ENCODE results near the gene RBMS3. TPM values are rescaled to one million over a fixed set of nuclear protein-coding genes. Genes with fewer than 3 reads are reported as not detected.

RBMS3 gene
- total RNA-seq, 1 donor from 2014 or later, result 0.73 TPM

DNA sequence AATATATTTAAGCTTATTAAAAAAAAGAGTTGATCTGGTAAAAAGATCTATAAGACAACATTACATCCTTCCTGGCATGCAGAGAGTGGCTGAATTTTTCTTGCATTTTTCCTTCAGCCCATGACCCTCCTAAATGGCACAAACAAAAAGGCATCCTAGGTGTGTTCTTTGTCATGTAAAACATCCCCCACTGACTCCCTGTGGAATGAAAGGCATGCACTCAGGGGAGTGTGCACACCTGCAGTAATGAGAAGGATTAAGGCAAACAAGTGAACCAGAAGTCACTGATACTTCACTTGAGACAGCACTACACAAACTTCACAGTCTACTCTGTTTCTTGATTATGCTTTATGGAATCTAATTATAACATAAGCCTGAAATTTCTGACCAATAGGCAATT lies 195.0 kb downstream of the RBMS3 start:
- intact Hi-C loops (cut with micrococcal nuclease), result no loop called here

DNA sequence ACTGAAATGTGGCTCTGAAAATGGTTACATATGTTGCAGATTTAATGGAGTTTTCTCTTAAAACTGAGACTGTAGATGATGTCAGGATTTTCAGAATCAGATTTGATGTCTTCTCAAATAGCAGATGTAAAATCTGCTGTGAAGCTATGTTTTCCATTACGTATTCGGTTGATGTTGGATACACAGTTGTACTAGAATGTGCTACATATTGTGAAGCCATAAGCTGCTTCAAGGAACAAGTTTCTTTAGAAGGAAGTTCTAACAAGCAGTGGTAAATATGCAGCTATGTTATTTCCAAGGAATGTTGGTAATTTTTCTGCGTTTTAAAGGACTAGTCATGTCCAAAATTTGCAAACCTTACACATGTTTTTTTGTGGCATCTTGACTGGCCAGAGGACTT lies 197.7 kb downstream of the RBMS3 start:
- intact Hi-C loops (cut with micrococcal nuclease), result no loop called here

- intact Hi-C loops (cut with micrococcal nuclease), result no loop called here
Observed at GRCh38 chr3:29481249-29481648, 200.4 kb downstream of the RBMS3 start.

GRCh38 chr3:29481969-29482767 lies 201.3 kb downstream of the RBMS3 start:
- intact Hi-C loops (cut with micrococcal nuclease), result no loop called here

- intact Hi-C loops (cut with micrococcal nuclease), result no loop called here
Observed at GRCh38 chr3:29484633-29485032, 203.8 kb downstream of the RBMS3 start.

- intact Hi-C loops (cut with micrococcal nuclease), result no loop called here
Observed at GRCh38 chr3:29486096-29486495, 205.2 kb downstream of the RBMS3 start.

GRCh38 chr3:29486917-29487316 lies 206.0 kb downstream of the RBMS3 start:
- intact Hi-C loops (cut with micrococcal nuclease), result no loop called here

DNA sequence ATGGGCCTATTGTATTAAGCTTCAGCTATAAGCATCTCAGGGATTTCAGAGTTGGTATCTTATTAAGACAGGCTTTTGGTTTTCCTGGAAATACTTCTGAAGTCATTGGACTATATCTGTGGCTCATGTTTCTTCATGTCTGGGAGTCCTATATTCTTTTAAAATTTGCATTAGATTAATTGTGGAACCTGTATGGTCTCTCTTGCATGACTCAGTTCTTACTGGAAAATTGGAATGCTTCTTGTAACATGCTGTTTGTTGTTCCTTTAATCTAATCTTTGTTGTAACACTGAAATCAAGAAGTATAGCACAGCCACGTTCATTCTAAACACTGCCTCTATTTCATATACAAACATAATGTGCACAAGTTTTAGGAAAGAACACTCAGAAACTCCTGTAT lies 208.1 kb downstream of the RBMS3 start:
- intact Hi-C loops (cut with micrococcal nuclease), result no loop called here

DNA sequence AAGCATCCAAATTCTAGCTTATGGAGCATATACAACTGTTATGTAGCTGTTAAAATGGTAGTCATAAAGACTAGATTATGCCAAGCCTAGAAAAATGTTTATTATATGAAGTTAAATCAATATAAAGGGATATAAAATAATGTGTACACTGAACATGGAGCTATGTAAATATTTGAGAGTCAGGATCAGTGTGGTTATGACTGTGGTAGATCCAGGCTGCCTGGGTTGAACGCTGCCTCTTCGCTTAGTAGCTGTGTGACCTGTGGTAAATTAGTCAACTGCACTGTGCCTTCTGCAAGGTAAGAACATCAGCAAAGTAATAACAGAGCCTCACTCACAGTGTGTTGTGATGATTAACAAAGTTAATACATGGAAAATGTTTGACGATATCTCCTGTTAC lies 212.2 kb downstream of the RBMS3 start:
- intact Hi-C loops (cut with micrococcal nuclease), result no loop called here

GRCh38 chr3:29494305-29495036 lies 213.6 kb downstream of the RBMS3 start:
- intact Hi-C loops (cut with micrococcal nuclease), result no loop called here

GRCh38 chr3:29497282-29497681 lies 216.4 kb downstream of the RBMS3 start:
- intact Hi-C loops (cut with micrococcal nuclease), result no loop called here

GRCh38 chr3:29502771-29503170 lies 221.9 kb downstream of the RBMS3 start:
- intact Hi-C loops (cut with micrococcal nuclease), result no loop called here

- intact Hi-C loops (cut with micrococcal nuclease), result no loop called here
Observed at GRCh38 chr3:29503314-29503713, 222.4 kb downstream of the RBMS3 start.

GRCh38 chr3:29503958-29504357 lies 223.1 kb downstream of the RBMS3 start:
- intact Hi-C loops (cut with micrococcal nuclease), result no loop called here

GRCh38 chr3:29506502-29506901 lies 225.6 kb downstream of the RBMS3 start:
- intact Hi-C loops (cut with micrococcal nuclease), result no loop called here

- intact Hi-C loops (cut with micrococcal nuclease), result no loop called here
Observed at GRCh38 chr3:29511701-29512100, 230.8 kb downstream of the RBMS3 start.

- intact Hi-C loops (cut with micrococcal nuclease), result no loop called here
Observed at GRCh38 chr3:29512641-29513040, 231.8 kb downstream of the RBMS3 start.

- intact Hi-C loops (cut with micrococcal nuclease), result no loop called here
Observed at GRCh38 chr3:29513236-29513635, 232.4 kb downstream of the RBMS3 start.

DNA sequence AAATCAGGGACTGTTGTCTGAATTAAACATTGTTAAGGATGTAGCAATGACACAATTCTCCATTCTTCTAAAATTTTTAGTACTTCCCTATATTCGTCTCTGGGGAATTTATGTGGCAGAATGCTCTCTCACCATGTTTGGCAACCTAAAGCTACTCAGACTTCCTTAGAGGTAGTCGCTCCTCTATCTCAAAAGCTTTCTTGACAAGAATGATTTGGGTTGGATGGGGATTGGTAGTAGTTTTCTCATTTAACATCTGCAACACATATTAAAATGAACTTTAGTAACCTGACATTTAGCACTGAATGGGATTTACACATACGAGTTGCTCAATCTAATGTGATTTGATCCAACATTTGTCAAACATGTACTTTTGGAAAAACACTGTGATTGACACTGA lies 233.3 kb downstream of the RBMS3 start:
- intact Hi-C loops (cut with micrococcal nuclease), result no loop called here

GRCh38 chr3:29514912-29515311 lies 234.0 kb downstream of the RBMS3 start:
- intact Hi-C loops (cut with micrococcal nuclease), result no loop called here

DNA sequence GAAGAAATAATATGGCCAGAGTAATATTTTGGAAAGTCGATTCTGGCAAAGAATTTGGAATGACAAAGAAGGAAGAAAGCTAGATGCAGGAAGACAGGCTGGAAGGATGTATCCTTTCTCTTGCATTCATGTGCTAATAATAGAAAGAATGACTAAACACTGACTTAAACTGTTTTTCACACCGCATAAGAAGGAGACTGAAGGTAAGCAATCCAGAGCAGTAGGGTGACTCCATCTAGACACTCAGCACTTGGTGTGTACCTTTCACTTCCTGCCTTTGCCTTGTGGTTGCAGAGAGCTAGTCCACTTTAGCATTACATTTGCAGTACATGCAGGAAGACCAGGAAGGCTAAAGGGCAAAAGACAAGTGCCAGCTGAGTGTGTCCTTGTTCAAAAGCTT lies 234.6 kb downstream of the RBMS3 start:
- intact Hi-C loops (cut with micrococcal nuclease), result no loop called here

- intact Hi-C loops (cut with micrococcal nuclease), result no loop called here
Observed at GRCh38 chr3:29516164-29516563, 235.3 kb downstream of the RBMS3 start.

DNA sequence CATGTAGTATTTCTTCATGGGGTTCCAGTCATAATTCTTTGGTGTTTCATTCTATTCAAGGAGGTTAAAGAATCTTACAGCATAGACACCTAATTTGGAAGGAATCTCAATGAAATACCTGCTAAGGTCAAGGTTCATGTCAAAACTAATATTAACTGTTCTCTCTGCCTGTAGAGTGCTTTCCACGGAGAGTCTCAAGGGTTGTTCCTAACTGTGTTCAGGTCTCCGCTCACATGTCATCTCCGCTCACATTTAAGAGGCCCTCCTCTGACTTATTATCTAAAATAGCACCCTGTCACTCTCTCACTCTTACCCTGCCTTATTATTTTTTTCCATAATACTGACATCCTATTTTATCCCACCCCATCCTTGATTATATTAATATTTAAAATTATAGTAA lies 239.9 kb downstream of the RBMS3 start:
- intact Hi-C loops (cut with micrococcal nuclease), result no loop called here
